Panc1 (cell line): Measurements from ENCODE around the gene COA5. TPM values are rescaled to one million over a fixed set of nuclear protein-coding genes. Genes with fewer than 3 reads are reported as not detected.

Experiments used
- ATAC-seq: fragments of 200-7000 bp; cut with Tn5 transposase; 2 replicates; pipeline ENCODE4 v1.9.1; 2020; ENCODE audit warnings: mild to moderate bottlenecking, moderate library complexity
- BruUV-seq: library from RNA; stranded (reverse); fragments of 400-500 nt; replicated peaks from 2 replicates; lab custom pipeline; 2021; lab: Mats Ljungman, UMichigan
- CTCF ChIA-PET: fragments of 300-600 bp; sonication (Branson Sonifier 250); formaldehyde crosslinking; loops from one replicate; lab custom pipeline; 2022; ENCODE audit warnings: antibody characterized with exemption; lab: Charles Lee
- POLR2A ChIA-PET: fragments of 300-600 bp; sonication (Branson Sonifier 250); formaldehyde crosslinking; loops from one replicate; lab custom pipeline; 2022; ENCODE audit warnings: antibody characterized with exemption; lab: Charles Lee
- DNase-seq: peaks from one replicate; pipeline ENCODE4 v3.0.0-alpha.2; 2010; ENCODE audit warnings: low read depth, low spot score
- H3K27ac ChIP-seq: 2 replicates; pipeline ENCODE4 v1.5.1; 2011; ENCODE audit warnings: mild to moderate bottlenecking, low read length, inconsistent platforms
- H3K27me3 ChIP-seq: fragments of 200-500 bp; sonication (Bioruptor generic); 2 replicates; pipeline ENCODE4 v1.6.0; 2014; ENCODE audit warnings: low read length, inconsistent platforms; ENCODE audit not compliant: control insufficient read depth, insufficient read depth
- H3K36me3 ChIP-seq: fragments of 200-500 bp; sonication (Bioruptor generic); 2 replicates; pipeline ENCODE4 v1.5.1; 2014; ENCODE audit warnings: inconsistent platforms, mild to moderate bottlenecking, low read length, moderate library complexity; ENCODE audit not compliant: control insufficient read depth, insufficient read depth
- H3K4me1 ChIP-seq: 2 replicates; pipeline ENCODE4 v1.5.1; 2011; ENCODE audit warnings: inconsistent platforms, mild to moderate bottlenecking, low read length, moderate library complexity; ENCODE audit not compliant: control insufficient read depth, insufficient read depth
- H3K4me3 ChIP-seq, 2 experiments: 2 replicates each; pipeline ENCODE4 v1.5.1; 2011 to 2012; ENCODE audit warnings: low read depth in 2 of 2, low read length in 2 of 2, mild to moderate bottlenecking in 2 of 2, inconsistent platforms in 1 of 2, moderate library complexity in 1 of 2
- H3K9me3 ChIP-seq: fragments of 200-500 bp; sonication (Bioruptor generic); 2 replicates; pipeline ENCODE4 v1.5.1; 2014; ENCODE audit warnings: low read depth, mild to moderate bottlenecking, inconsistent platforms, low read length, moderate library complexity; ENCODE audit not compliant: control insufficient read depth, insufficient read depth
- CTCF ChIP-seq: fragments of 450-650 bp; IDR thresholded peaks from 2 replicates; pipeline ENCODE4 v1.5.1; 2017; ENCODE audit warnings: mild to moderate bottlenecking
- POLR2AphosphoS5 ChIP-seq: IDR thresholded peaks from 2 replicates; pipeline ENCODE4 v1.6.1; 2012; ENCODE audit warnings: mild to moderate bottlenecking, low read depth, low read length, moderate library complexity
- REST ChIP-seq, 2 experiments: IDR thresholded peaks; 2 replicates each; pipeline ENCODE4 v1.6.1; 2011 to 2012; ENCODE audit warnings: low read depth in 2 of 2, control low read depth in 1 of 2, low read length in 1 of 2, mild to moderate bottlenecking in 1 of 2, moderate library complexity in 1 of 2; ENCODE audit not compliant: insufficient read depth in 1 of 2
- SIN3A ChIP-seq: IDR thresholded peaks from 2 replicates; pipeline ENCODE4 v1.6.1; 2012; ENCODE audit warnings: low read depth, mild to moderate bottlenecking, low read length, moderate library complexity, borderline replicate concordance; ENCODE audit not compliant: insufficient read depth
- TCF7L2 ChIP-seq: IDR thresholded peaks from 2 replicates; pipeline ENCODE4 v1.6.1; 2011; ENCODE audit warnings: mild to moderate bottlenecking, low read depth, low read length, inconsistent platforms
- in situ Hi-C: cut with HindIII; loops from 2 replicates; pipeline ENCODE4 v1.10.0; 2016; ENCODE audit warnings: low sequenced_read_pairs, low pct_unique_long_range_greater_than_20kb
- intact Hi-C: fragments of 100-400 bp; cut with micrococcal nuclease; formaldehyde crosslinking; loops from one replicate; pipeline ENCODE4 v1.10.0; 2022; ENCODE audit not compliant: unreplicated experiment
- total RNA-seq: library from RNA; stranded (reverse); gene quantifications from one replicate; pipeline ENCODE4 v1.2.1, GENCODE V29; 2021; ENCODE audit not compliant: unreplicated experiment

COA5 gene
- total RNA-seq, 1 experiment from 2014 or later: 20.6 TPM

- no TSS peak for BruUV-seq
- intact Hi-C loops (no loop called here), in situ Hi-C loops (no loop called here)
- Histone ChIP-seq H3K36me3 (no peaks in the 10 kb centered on the region), H3K27me3 (no peaks in the 10 kb centered on the region), H3K4me3 (no peak overlapping the region), H3K9me3 (no peaks in the 10 kb centered on the region), H3K27ac (no peak overlapping the region), H3K4me1 (no peaks in the 10 kb centered on the region)
- ATAC-seq (peak; percentile 83), DNase-seq (no peak)
- ChIA-PET CTCF (interaction anchor here (0.5 to 1.4 kb wide), 3 partner anchors 16 to 46 kb away, joined by 3 to 4 read pairs (median 4); no protein-coding TSS in a partner anchor), POLR2A (no interaction called here)
- TF ChIP-seq REST (IDR thresholded peaks at IDR 0.05; ENCODE audit: insufficient read depth in 1 of 2, low read depth in 2 of 2, low read length in 1 of 2) (no peak), CTCF (peak; percentile 95)
Observed at GRCh38 chr2:98569197-98569793, 39.0 kb downstream of the COA5 start.

GRCh38 chr2:98568161-98568956 is 40.0 kb downstream of the COA5 start:
- intact Hi-C loops: no loop called here
- TF ChIP-seq CTCF: no peak
- TF ChIP-seq TCF7L2: no peak
- no peak for TF ChIP-seq REST (IDR thresholded peaks at IDR 0.05; ENCODE audit: insufficient read depth in 1 of 2, low read depth in 2 of 2, low read length in 1 of 2)
- no peak for TF ChIP-seq POLR2AphosphoS5
- TF ChIP-seq SIN3A: no peak
- BruUV-seq: no TSS peak
- Histone ChIP-seq H3K36me3 (no peaks in the 10 kb centered on the region), H3K4me3 (no peak overlapping the region), H3K27me3 (no peaks in the 10 kb centered on the region), H3K9me3 (no peaks in the 10 kb centered on the region), H3K27ac (no peak overlapping the region), H3K4me1 (no peaks in the 10 kb centered on the region)
- ChIA-PET POLR2A (no interaction called here), CTCF (interaction anchor here (0.5 to 1.4 kb wide), 3 partner anchors 17 to 46 kb away, joined by 3 to 4 read pairs (median 4); no protein-coding TSS in a partner anchor)
- no peak for DNase-seq
- no peak for ATAC-seq
- in situ Hi-C loops: no loop called here
